HepG2 (cell line): Measurements from ENCODE around the gene IPCEF1. TPM values are rescaled to one million over a fixed set of nuclear protein-coding genes. Genes with fewer than 3 reads are reported as not detected.

Experiments used
- ATAC-seq: fragments of 200-7000 bp; cut with Tn5 transposase; 3 replicates; pipeline ENCODE4 v1.9.1; 2020; ENCODE audit warnings: mild to moderate bottlenecking, moderate library complexity
- BruUV-seq: library from RNA; stranded (reverse); fragments of 400-500 nt; replicated peaks from 2 replicates; lab custom pipeline; 2021; lab: Mats Ljungman, UMichigan
- CTCF ChIA-PET: fragments of 300-600 bp; formaldehyde crosslinking; extraction: SDS; loops from one replicate; lab custom pipeline; 2021; ENCODE audit warnings: low total read pairs, inconsistent platforms, low intra/inter-chr PET ratio; lab: Yijun Ruan, JAX
- POLR2A ChIA-PET: fragments of 350-600 bp; sonication (Branson Sonifier 250); formaldehyde crosslinking; loops from one replicate; lab custom pipeline; 2020; ENCODE audit warnings: antibody characterized with exemption, inconsistent platforms; lab: Yijun Ruan, JAX
- DNase-seq: peaks from one replicate; pipeline ENCODE4 v3.0.0-alpha.2; 2015; ENCODE audit warnings: low spot score
- FAIRE-seq: peaks from 3 replicates; lab custom pipeline; 2011; peaks lifted over from hg19 to GRCh38; lab: Jason Lieb, UNC
- H2AFZ ChIP-seq: one replicate; pipeline ENCODE4 v1.6.1; 2011; ENCODE audit warnings: low read length, inconsistent platforms
- H3K27ac ChIP-seq: fragments of 300-600 bp; 3 replicates; pipeline ENCODE4 v1.8.0; 2011; ENCODE audit warnings: mixed run types, mild to moderate bottlenecking, mixed read lengths, low read length, inconsistent platforms; ENCODE audit not compliant: insufficient read depth; ENCODE audit errors: extremely low read length
- H3K27me3 ChIP-seq, 2 experiments: fragments of 200-600 bp in 1 of 2; 2 replicates in 1 of 2; 3 replicates in 1 of 2; pipeline versions ENCODE4 v1.6.0 to v1.8.0; 2011; ENCODE audit warnings: low read length in 2 of 2, mild to moderate bottlenecking in 2 of 2, moderate library complexity in 2 of 2, inconsistent platforms in 1 of 2; ENCODE audit not compliant: insufficient read depth in 2 of 2, control insufficient read depth in 1 of 2
- H3K36me3 ChIP-seq, 2 experiments: fragments of 200-600 bp in 1 of 2; replicated peaks in 1 of 2; 2 replicates in 1 of 2; 3 replicates in 1 of 2; pipeline versions ENCODE4 v1.5.1 to v1.8.0; 2011; ENCODE audit warnings: low read length in 2 of 2, inconsistent platforms in 1 of 2; ENCODE audit not compliant: insufficient read depth in 2 of 2, control insufficient read depth in 1 of 2
- H3K4me1 ChIP-seq: 2 replicates; pipeline ENCODE4 v1.5.1; 2012; ENCODE audit warnings: low read length, inconsistent platforms; ENCODE audit not compliant: insufficient read depth
- H3K4me2 ChIP-seq: 2 replicates; pipeline ENCODE4 v1.6.0; 2011; ENCODE audit warnings: low read depth, low read length, inconsistent platforms
- H3K4me3 ChIP-seq, 3 experiments: fragments of 200-600 bp in 1 of 3; sonication (generic), shearing (Covaris generic) in 1 of 3; replicated peaks in 1 of 3; 2 replicates each; pipeline ENCODE4 v1.5.1; 2011 to 2016; ENCODE audit warnings: low read length in 3 of 3, inconsistent platforms in 2 of 3, low read depth in 2 of 3, mild to moderate bottlenecking in 2 of 3, control low read depth in 1 of 3, mixed read lengths in 1 of 3; ENCODE audit not compliant: insufficient read depth in 1 of 3
- H3K79me2 ChIP-seq: one replicate; pipeline ENCODE4 v1.6.1; 2011; ENCODE audit warnings: low read length, inconsistent platforms; ENCODE audit not compliant: insufficient read depth
- H3K9ac ChIP-seq: 2 replicates; pipeline ENCODE4 v1.6.0; 2011; ENCODE audit warnings: mild to moderate bottlenecking, low read depth, low read length, inconsistent platforms; ENCODE audit not compliant: insufficient read depth
- H3K9me3 ChIP-seq: 2 replicates; pipeline ENCODE4 v1.5.1; 2012; ENCODE audit warnings: mild to moderate bottlenecking, low read length
- H4K20me1 ChIP-seq: 2 replicates; pipeline ENCODE4 v1.6.0; 2011; ENCODE audit warnings: inconsistent platforms, mild to moderate bottlenecking, low read length, moderate library complexity; ENCODE audit not compliant: insufficient read depth
- ARNT ChIP-seq: fragments of 450-650 bp; IDR thresholded peaks from 2 replicates; pipeline ENCODE4 v1.6.1; 2017
- FOXC1 ChIP-seq: sonication (generic); formaldehyde crosslinking; IDR thresholded peaks from 2 replicates; pipeline ENCODE4 v1.8.0; 2022; ENCODE audit warnings: mild to moderate bottlenecking, missing genetic modification reagents, borderline replicate concordance
- GATA4 ChIP-seq: sonication (generic); IDR thresholded peaks from 2 replicates; pipeline ENCODE4 v1.6.1; 2016; ENCODE audit warnings: antibody characterized with exemption, low read depth, borderline replicate concordance
- IKZF1 ChIP-seq: fragments of 450-650 bp; IDR thresholded peaks from 2 replicates; pipeline ENCODE4 v1.7.1; 2016
- KAT8 ChIP-seq: IDR thresholded peaks from 2 replicates; pipeline ENCODE4 v1.6.1; 2016; ENCODE audit warnings: missing genetic modification reagents, missing compliant biosample characterization
- NCOA5 ChIP-seq: sonication (generic); formaldehyde crosslinking; IDR thresholded peaks from 2 replicates; pipeline ENCODE4 v1.4.0; 2020; ENCODE audit warnings: missing genetic modification reagents
- RBM22 ChIP-seq: fragments of 200-400 bp; formaldehyde crosslinking; optimal IDR thresholded peaks from 2 replicates; pipeline ENCODE3; 2017; ENCODE audit warnings: mild to moderate bottlenecking, low read length, moderate library complexity
- SOX6 ChIP-seq, 2 experiments: fragments of 450-650 bp in 1 of 2; sonication (generic) in 1 of 2; formaldehyde crosslinking in 1 of 2; IDR thresholded peaks; 2 replicates each; pipeline versions ENCODE4 v1.4.0 to v1.6.1; 2017 to 2020; ENCODE audit warnings: antibody characterized with exemption in 1 of 2, mild to moderate bottlenecking in 1 of 2, missing genetic modification reagents in 1 of 2
- SYNCRIP ChIP-seq: fragments of 200-400 bp; formaldehyde crosslinking; IDR thresholded peaks from 2 replicates; pipeline ENCODE4 v1.6.1; 2018; ENCODE audit warnings: mild to moderate bottlenecking, low read depth, low read length; ENCODE audit not compliant: insufficient read depth
- TMF1 ChIP-seq: sonication (generic); formaldehyde crosslinking; IDR thresholded peaks from 2 replicates; pipeline ENCODE4 v1.8.1; 2022; ENCODE audit warnings: low read depth, missing genetic modification reagents
- U2AF2 ChIP-seq: fragments of 200-400 bp; formaldehyde crosslinking; IDR thresholded peaks from 2 replicates; pipeline ENCODE4 v1.6.1; 2017; ENCODE audit warnings: low read depth, mild to moderate bottlenecking, low read length
- ZBTB7B ChIP-seq: sonication (generic); formaldehyde crosslinking; IDR thresholded peaks from 2 replicates; pipeline ENCODE4 v1.4.0; 2020; ENCODE audit warnings: missing genetic modification reagents
- ZNF230 ChIP-seq: sonication (generic); formaldehyde crosslinking; IDR thresholded peaks from 2 replicates; pipeline ENCODE4 v1.4.0; 2020; ENCODE audit warnings: mild to moderate bottlenecking, missing genetic modification reagents
- ZNF326 ChIP-seq: sonication (generic); formaldehyde crosslinking; IDR thresholded peaks from 2 replicates; pipeline ENCODE4 v1.4.0; 2020; ENCODE audit warnings: missing genetic modification reagents, borderline replicate concordance
- ZNF343 ChIP-seq: sonication (generic); formaldehyde crosslinking; IDR thresholded peaks from 2 replicates; pipeline ENCODE4 v1.4.0; 2020; ENCODE audit warnings: mild to moderate bottlenecking, missing genetic modification reagents
- ZNF432 ChIP-seq: sonication (generic); formaldehyde crosslinking; IDR thresholded peaks from 2 replicates; pipeline ENCODE4 v1.5.0; 2020; ENCODE audit warnings: missing genetic modification reagents, mild to moderate bottlenecking, borderline replicate concordance
- ZNF569 ChIP-seq: sonication (generic); formaldehyde crosslinking; IDR thresholded peaks from 2 replicates; pipeline ENCODE4 v1.5.0; 2020; ENCODE audit warnings: mild to moderate bottlenecking, missing genetic modification reagents, moderate library complexity, borderline replicate concordance
- ZNF75D ChIP-seq: sonication (generic); formaldehyde crosslinking; IDR thresholded peaks from 2 replicates; pipeline ENCODE4 v1.8.1; 2023; ENCODE audit warnings: missing genetic modification reagents, mild to moderate bottlenecking, borderline replicate concordance
- WGBS: methylation state at CpG from one replicate; pipeline ENCODE4 v1.1.6; 2017; ENCODE audit warnings: low lambda C conversion rate; 5-methylcytosine and 5-hydroxymethylcytosine counted together
- in situ Hi-C: cut with HindIII; loops from 2 replicates; pipeline ENCODE4 v1.10.0; 2017; ENCODE audit warnings: low pct_unique_long_range_greater_than_20kb; ENCODE audit not compliant: extremely low pct_ligation_motif_present
- intact Hi-C: fragments of 100-400 bp; cut with micrococcal nuclease; formaldehyde crosslinking; loops from one replicate; pipeline ENCODE4 v1.10.0; 2022; ENCODE audit not compliant: unreplicated experiment
- polyA plus RNA-seq, 8 experiments: library from polyadenylated mRNA; depleted of rRNA in 3 of 8; stranded (reverse) in 7 of 8; unstranded in 1 of 8; fragments of >200 nt; fragmentation: Illumina TruSeq in 4 of 8; extraction: Trizol in 4 of 8; gene quantifications; 2 replicates each; pipeline versions ENCODE4 v1.2.1 to v1.2.3, GENCODE V29; 2011 to 2016; ENCODE audit warnings: low read depth in 4 of 8, missing spikeins in 1 of 8, mixed read lengths in 1 of 8; ENCODE audit not compliant: insufficient read depth in 1 of 8
- total RNA-seq, 5 experiments: library from RNA; depleted of rRNA; stranded (reverse); fragments of >200 nt; fragmentation: Illumina TruSeq; extraction: Trizol; gene quantifications; 2 replicates each; pipeline ENCODE4 v1.2.3, GENCODE V29; 2016; ENCODE audit warnings: low read depth in 1 of 5
- TF ChIP-seq, protein P1 (sequence below): sonication (generic); formaldehyde crosslinking; conservative IDR thresholded peaks from 2 replicates; pipeline ENCODE4 v1.4.0; 2020; ENCODE audit warnings: missing genetic modification reagents
- TF ChIP-seq, protein P2 (sequence below): sonication (generic); formaldehyde crosslinking; IDR thresholded peaks from 2 replicates; pipeline ENCODE4 v1.4.0; 2020; ENCODE audit warnings: missing genetic modification reagents

Gene IPCEF1
- total and polyA plus RNA-seq, 2 of the 13 experiments (the other 11 are each of a cell fraction or from before 2014, with no cell fraction given), result 0.03 TPM; not detected in 1

DNA sequence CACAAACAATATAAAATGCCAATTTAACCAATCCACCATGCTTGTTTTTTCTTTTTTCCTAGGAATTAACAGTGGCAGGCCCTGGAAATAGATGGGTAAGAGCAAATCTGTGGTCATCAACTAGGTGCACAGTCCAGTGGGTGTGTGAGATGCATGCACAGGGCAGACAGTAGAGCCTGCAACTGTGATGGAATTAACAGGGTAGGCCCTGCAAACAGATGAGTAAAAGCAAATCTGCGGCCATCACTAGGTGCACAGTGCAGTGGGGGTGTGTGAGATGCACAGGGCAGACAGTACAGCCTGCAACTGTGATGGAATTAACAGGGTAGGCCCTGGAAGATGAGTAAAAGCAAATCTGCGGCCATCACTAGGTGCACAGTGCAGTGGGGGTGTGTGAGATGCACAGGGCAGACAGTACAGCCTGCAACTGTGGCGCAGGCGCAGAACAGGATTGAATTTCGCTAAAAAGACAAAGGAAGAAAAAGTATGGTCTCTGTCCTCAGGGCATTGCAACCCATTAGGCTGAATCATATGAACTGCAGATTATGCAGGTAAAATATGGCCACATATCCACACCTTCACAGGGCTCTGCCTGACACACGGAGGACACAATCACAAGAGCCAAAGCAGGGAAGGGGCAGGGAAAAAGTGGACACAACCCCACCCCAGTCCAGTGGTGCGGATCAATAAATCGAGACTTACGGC, 41.0 kb upstream of the IPCEF1 start:
- FAIRE-seq (no peak), ATAC-seq (peak; percentile 34), DNase-seq (no peak)
- Histone ChIP-seq H3K27me3 (no peaks in the 10 kb centered on the region), H3K4me3 (no peak overlapping the region), H3K79me2 (no peaks in the 10 kb centered on the region), H3K27ac (no peak overlapping the region), H3K4me1 (peaks cover 16% of the 10 kb centered on the region), H3K9me3 (no peaks in the 10 kb centered on the region), H3K9ac (no peak overlapping the region), H4K20me1 (no peaks in the 10 kb centered on the region), H3K36me3 (peaks cover 16 to 29% of the 10 kb centered on the region in 2 experiments), H3K4me2 (no peak overlapping the region), H2AFZ (no peak overlapping the region)
- in situ Hi-C loops (no loop called here), intact Hi-C loops (no loop called here)
- ChIA-PET CTCF (no interaction called here), POLR2A (no interaction called here)
- 90% methylated on average over 9 of the region's 9 CpGs for WGBS
- no peak for TF ChIP-seq U2AF2
- TF ChIP-seq NCOA5 (CRISPR knock-in tag), result no peak
- TF ChIP-seq ZNF75D (CRISPR knock-in tag), result no peak
- no peak for TF ChIP-seq ZNF326 (CRISPR knock-in tag)
- no peak for TF ChIP-seq ZNF432
- no peak for TF ChIP-seq ARNT
- TF ChIP-seq SYNCRIP, result no peak
- TF ChIP-seq TMF1 (CRISPR knock-in tag), result no peak
- no peak for TF ChIP-seq ZNF230 (CRISPR knock-in tag)
- TF ChIP-seq, protein P1, sequence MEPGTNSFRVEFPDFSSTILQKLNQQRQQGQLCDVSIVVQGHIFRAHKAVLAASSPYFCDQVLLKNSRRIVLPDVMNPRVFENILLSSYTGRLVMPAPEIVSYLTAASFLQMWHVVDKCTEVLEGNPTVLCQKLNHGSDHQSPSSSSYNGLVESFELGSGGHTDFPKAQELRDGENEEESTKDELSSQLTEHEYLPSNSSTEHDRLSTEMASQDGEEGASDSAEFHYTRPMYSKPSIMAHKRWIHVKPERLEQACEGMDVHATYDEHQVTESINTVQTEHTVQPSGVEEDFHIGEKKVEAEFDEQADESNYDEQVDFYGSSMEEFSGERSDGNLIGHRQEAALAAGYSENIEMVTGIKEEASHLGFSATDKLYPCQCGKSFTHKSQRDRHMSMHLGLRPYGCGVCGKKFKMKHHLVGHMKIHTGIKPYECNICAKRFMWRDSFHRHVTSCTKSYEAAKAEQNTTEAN (CRISPR knock-in tag), result no peak
- TF ChIP-seq FOXC1 (CRISPR knock-in tag), result no peak
- no peak for TF ChIP-seq ZBTB7B
- no peak for TF ChIP-seq GATA4
- TF ChIP-seq SOX6 (IDR thresholded peaks at IDR 0.05), result no peak
- TF ChIP-seq SOX6 (CRISPR knock-in tag; IDR thresholded peaks at IDR 0.05), result no peak
- TF ChIP-seq IKZF1, result no peak
- no peak for TF ChIP-seq ZNF343 (CRISPR knock-in tag)
- TF ChIP-seq ZNF569 (CRISPR knock-in tag), result no peak
- TF ChIP-seq, protein P2, sequence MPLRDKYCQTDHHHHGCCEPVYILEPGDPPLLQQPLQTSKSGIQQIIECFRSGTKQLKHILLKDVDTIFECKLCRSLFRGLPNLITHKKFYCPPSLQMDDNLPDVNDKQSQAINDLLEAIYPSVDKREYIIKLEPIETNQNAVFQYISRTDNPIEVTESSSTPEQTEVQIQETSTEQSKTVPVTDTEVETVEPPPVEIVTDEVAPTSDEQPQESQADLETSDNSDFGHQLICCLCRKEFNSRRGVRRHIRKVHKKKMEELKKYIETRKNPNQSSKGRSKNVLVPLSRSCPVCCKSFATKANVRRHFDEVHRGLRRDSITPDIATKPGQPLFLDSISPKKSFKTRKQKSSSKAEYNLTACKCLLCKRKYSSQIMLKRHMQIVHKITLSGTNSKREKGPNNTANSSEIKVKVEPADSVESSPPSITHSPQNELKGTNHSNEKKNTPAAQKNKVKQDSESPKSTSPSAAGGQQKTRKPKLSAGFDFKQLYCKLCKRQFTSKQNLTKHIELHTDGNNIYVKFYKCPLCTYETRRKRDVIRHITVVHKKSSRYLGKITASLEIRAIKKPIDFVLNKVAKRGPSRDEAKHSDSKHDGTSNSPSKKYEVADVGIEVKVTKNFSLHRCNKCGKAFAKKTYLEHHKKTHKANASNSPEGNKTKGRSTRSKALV (CRISPR knock-in tag), result no peak
- no peak for TF ChIP-seq RBM22
- no peak for TF ChIP-seq KAT8
- BruUV-seq, result no TSS peak
